Omental fat pad (tissue), 4 donors: ENCODE results near the gene TTC34. TPM values are rescaled to one million over a fixed set of nuclear protein-coding genes. Genes with fewer than 3 reads are reported as not detected.
"Not testable (repeated sequence)": the region's sequence is repeated elsewhere in the genome, so short reads cannot be mapped to it uniquely, and the experiment has no call there.

Experiments
- ATAC-seq: fragments of 150-250 bp; one replicate; pipeline ENCODE4 v1.9.1; 2016; ENCODE audit warnings: mild to moderate bottlenecking, moderate library complexity; ENCODE audit not compliant: low FRiP score
- DNase-seq: peaks from one replicate; pipeline ENCODE4 v3.0.0-alpha.2; 2019; ENCODE audit warnings: low spot score
- CTCF ChIP-seq, 3 donors: fragments of 450-650 bp; IDR thresholded peaks; one replicate each; pipeline ENCODE4 v1.5.1; 2016 to 2017; ENCODE audit warnings: antibody characterized with exemption in 3 of 3, mild to moderate bottlenecking in 3 of 3, moderate library complexity in 2 of 3
- total RNA-seq, 4 donors: library from RNA; depleted of rRNA; stranded (reverse); fragments of >200 nt; gene quantifications; one replicate each; pipeline ENCODE4 v1.1.0, GENCODE V29; 2016

Gene TTC34
- total RNA-seq, 4 donors from 2014 or later = 0.12 to 0.95 (median 0.26) TPM

- TF ChIP-seq CTCF (IDR thresholded peaks at IDR 0.05) = no peak
- DNase-seq (no peak), ATAC-seq (no peak)
These were observed 1.8 kb upstream of the TTC34 start for GRCh38 chr1:2803086-2803930.

GRCh38 chr1:2802421-2802961 lies 998 bp upstream of the TTC34 start:
- ATAC-seq (no peak), DNase-seq (no peak)
- TF ChIP-seq CTCF (IDR thresholded peaks at IDR 0.05) = no peak

GRCh38 chr1:2801046-2801445 lies 447 bp downstream of the TTC34 start:
- no peak for TF ChIP-seq CTCF (IDR thresholded peaks at IDR 0.05)
- no peak for DNase-seq
- ATAC-seq = no peak

GRCh38 chr1:2800664-2801045 lies 838 bp downstream of the TTC34 start:
- ATAC-seq = no peak
- no peak for TF ChIP-seq CTCF (IDR thresholded peaks at IDR 0.05)
- DNase-seq = no peak

- TF ChIP-seq CTCF (IDR thresholded peaks at IDR 0.05) = no peak
- DNase-seq = no peak
- no peak for ATAC-seq
These were observed 1.5 kb downstream of the TTC34 start for GRCh38 chr1:2799811-2800663.

GRCh38 chr1:2798958-2799357 lies 2.5 kb downstream of the TTC34 start:
- DNase-seq, ATAC-seq: not testable (repeated sequence)

- DNase-seq (no peak), ATAC-seq (no peak)
- TF ChIP-seq CTCF (IDR thresholded peaks at IDR 0.05) = no peak
These were observed 3.8 kb downstream of the TTC34 start for GRCh38 chr1:2797741-2798016.
